GM23248 (cell line): Measurements from ENCODE around the gene AGTRAP.

Experiments
- EZH2 ChIP-seq: fragments of 200-600 bp; sonication (generic); IDR thresholded peaks from 2 replicates; pipeline ENCODE4 v1.6.1; 2018; ENCODE audit warnings: antibody characterized with exemption, mild to moderate bottlenecking; ENCODE audit not compliant: insufficient read depth, poor library complexity, severe bottlenecking
- EZH2phosphoT487 ChIP-seq: fragments of 200-600 bp; sonication (generic); IDR thresholded peaks from 2 replicates; pipeline ENCODE4 v1.6.1; 2018; ENCODE audit warnings: antibody characterized with exemption, moderate library complexity, mild to moderate bottlenecking, low read depth; ENCODE audit not compliant: insufficient read depth

- TF ChIP-seq EZH2 (no peak), EZH2phosphoT487 (no peak)
These were observed 17.7 kb downstream of the AGTRAP start for GRCh38 chr1:11753555-11754208.
